H1 (cell line): ENCODE results near the gene INPP5B. TPM values are rescaled to one million over a fixed set of nuclear protein-coding genes. Genes with fewer than 3 reads are reported as not detected.

Source experiments
- CTCF ChIA-PET: fragments of 300-600 bp; sonication (Branson Sonifier 250); formaldehyde crosslinking; loops from one replicate; lab custom pipeline; 2021; ENCODE audit not compliant: partially characterized antibody; lab: Charles Lee
- POLR2A ChIA-PET: fragments of 300-600 bp; sonication (Branson Sonifier 250); formaldehyde crosslinking; loops from one replicate; lab custom pipeline; 2021; ENCODE audit warnings: inconsistent platforms; ENCODE audit not compliant: partially characterized antibody; lab: Charles Lee
- DNase-seq, 2 experiments: peaks; one replicate each; pipeline versions ENCODE4 v3.0.0 to v3.0.0-alpha.2; 2010 to 2022; ENCODE audit warnings: low spot score in 2 of 2, low read depth in 1 of 2, mixed read lengths in 1 of 2
- FAIRE-seq: peaks from 2 replicates; lab custom pipeline; 2011; peaks lifted over from hg19 to GRCh38; lab: Jason Lieb, UNC
- H2AFZ ChIP-seq: 2 replicates; pipeline ENCODE4 v1.8.1; 2012; ENCODE audit warnings: low read length, inconsistent platforms
- H2AK5ac ChIP-seq: 2 replicates; pipeline ENCODE4 v1.6.1; 2013; ENCODE audit warnings: low read depth, low read length
- H2BK120ac ChIP-seq: replicated peaks from 2 replicates; pipeline ENCODE3; 2013; ENCODE audit warnings: low read depth, low read length, inconsistent platforms
- H2BK12ac ChIP-seq: 2 replicates; pipeline ENCODE4 v1.6.1; 2013; ENCODE audit warnings: low read depth, low read length
- H2BK15ac ChIP-seq: 2 replicates; pipeline ENCODE4 v1.6.1; 2013; ENCODE audit warnings: low read length
- H2BK20ac ChIP-seq: 2 replicates; pipeline ENCODE4 v1.6.1; 2013; ENCODE audit warnings: low read length
- H2BK5ac ChIP-seq: 2 replicates; pipeline ENCODE4 v1.6.1; 2013; ENCODE audit warnings: low read depth, low read length
- H3K14ac ChIP-seq: 2 replicates; pipeline ENCODE4 v1.6.1; 2013; ENCODE audit warnings: inconsistent platforms; ENCODE audit not compliant: insufficient read length
- H3K18ac ChIP-seq: 2 replicates; pipeline ENCODE4 v1.6.1; 2013; ENCODE audit warnings: low read length; ENCODE audit errors: extremely low read depth
- H3K23ac ChIP-seq: 2 replicates; pipeline ENCODE4 v1.6.1; 2013; ENCODE audit warnings: inconsistent platforms; ENCODE audit not compliant: insufficient read length
- H3K23me2 ChIP-seq: 2 replicates; pipeline ENCODE4 v1.6.1; 2013; ENCODE audit warnings: low read depth, low read length
- H3K27ac ChIP-seq: 2 replicates; pipeline ENCODE4 v1.6.1; 2011; ENCODE audit warnings: low read depth, low read length, inconsistent platforms
- H3K27me3 ChIP-seq, 4 experiments: replicated peaks in 1 of 4; 1 replicate in 1 of 4; 2 replicates in 3 of 4; pipeline versions ENCODE4 v1.6.1 to v1.8.1; 2011 to 2013; ENCODE audit warnings: low read length in 3 of 4, mild to moderate bottlenecking in 3 of 4, inconsistent platforms in 2 of 4, mixed read lengths in 2 of 4, moderate library complexity in 1 of 4; ENCODE audit not compliant: control insufficient read depth in 3 of 4, insufficient read depth in 3 of 4; ENCODE audit errors: extremely low read depth in 1 of 4
- H3K36me3 ChIP-seq, 4 experiments: 2 replicates each; pipeline versions ENCODE4 v1.6.1 to v1.8.1; 2011 to 2013; ENCODE audit warnings: mild to moderate bottlenecking in 4 of 4, low read length in 3 of 4, moderate library complexity in 2 of 4, control low read depth in 1 of 4, inconsistent platforms in 1 of 4; ENCODE audit not compliant: insufficient read depth in 4 of 4, control insufficient read depth in 2 of 4
- H3K4ac ChIP-seq: replicated peaks from 2 replicates; pipeline ENCODE3; 2013; ENCODE audit warnings: low read length, low read depth, mixed read lengths, inconsistent platforms; ENCODE audit not compliant: insufficient read length
- H3K4me1 ChIP-seq, 4 experiments: replicated peaks in 1 of 4; 1 replicate in 1 of 4; 2 replicates in 3 of 4; pipeline versions ENCODE4 v1.6.1 to v1.8.1; 2011 to 2013; ENCODE audit warnings: low read length in 3 of 4, inconsistent platforms in 2 of 4, mixed read lengths in 1 of 4; ENCODE audit not compliant: insufficient read depth in 4 of 4, control insufficient read depth in 3 of 4
- H3K4me2 ChIP-seq, 2 experiments: 2 replicates each; pipeline versions ENCODE4 v1.6.1 to v1.8.1; 2011 to 2013; ENCODE audit warnings: low read depth in 2 of 2, low read length in 2 of 2, control low read depth in 1 of 2, inconsistent platforms in 1 of 2, mild to moderate bottlenecking in 1 of 2; ENCODE audit not compliant: insufficient read depth in 1 of 2
- H3K4me3 ChIP-seq, 4 experiments: fragments of 200-600, 300-600 bp in 1 of 4; sonication (generic), shearing (Covaris generic), sonication (Bioruptor Twin) in 1 of 4; 2 replicates each; pipeline versions ENCODE4 v1.5.1 to v1.8.1; 2011 to 2016; ENCODE audit warnings: low read length in 4 of 4, low read depth in 3 of 4, control low read depth in 2 of 4, inconsistent platforms in 2 of 4, mild to moderate bottlenecking in 2 of 4, mixed read lengths in 1 of 4, moderate library complexity in 1 of 4; ENCODE audit not compliant: insufficient read depth in 2 of 4; ENCODE audit errors: extremely low read depth in 1 of 4
- H3K56ac ChIP-seq: replicated peaks from 2 replicates; pipeline ENCODE3; 2013; ENCODE audit warnings: low read depth, mild to moderate bottlenecking, mixed read lengths, low read length, inconsistent platforms; ENCODE audit not compliant: insufficient read length
- H3K79me1 ChIP-seq: 2 replicates; pipeline ENCODE4 v1.6.1; 2013; ENCODE audit warnings: low read depth, low read length, control low read depth
- H3K79me2 ChIP-seq, 2 experiments: 2 replicates each; pipeline versions ENCODE4 v1.6.1 to v1.8.1; 2012 to 2013; ENCODE audit warnings: low read length in 2 of 2, mild to moderate bottlenecking in 2 of 2, inconsistent platforms in 1 of 2; ENCODE audit not compliant: insufficient read depth in 2 of 2, control insufficient read depth in 1 of 2
- H3K9ac ChIP-seq, 4 experiments: replicated peaks in 1 of 4; 1 replicate in 1 of 4; 2 replicates in 3 of 4; pipeline versions ENCODE4 v1.6.1 to v1.8.1; 2011 to 2013; ENCODE audit warnings: low read depth in 3 of 4, low read length in 3 of 4, control low read depth in 2 of 4, mild to moderate bottlenecking in 2 of 4, moderate library complexity in 2 of 4, inconsistent platforms in 1 of 4; ENCODE audit errors: extremely low read depth in 1 of 4
- H3K9me3 ChIP-seq, 2 experiments: 2 replicates each; pipeline versions ENCODE4 v1.6.1 to v1.8.1; 2012 to 2013; ENCODE audit warnings: mild to moderate bottlenecking in 2 of 2, moderate library complexity in 2 of 2, control low read depth in 1 of 2, inconsistent platforms in 1 of 2, low read depth in 1 of 2, low read length in 1 of 2, mixed read lengths in 1 of 2; ENCODE audit not compliant: insufficient read depth in 2 of 2
- H4K20me1 ChIP-seq, 2 experiments: replicated peaks in 1 of 2; 2 replicates each; pipeline versions ENCODE3 to v1.8.1; 2011 to 2013; ENCODE audit warnings: inconsistent platforms in 2 of 2, low read length in 2 of 2, mild to moderate bottlenecking in 1 of 2; ENCODE audit not compliant: insufficient read depth in 2 of 2, control insufficient read depth in 1 of 2
- H4K5ac ChIP-seq: 2 replicates; pipeline ENCODE4 v1.6.1; 2013; ENCODE audit warnings: low read length, low read depth, mixed read lengths, inconsistent platforms; ENCODE audit not compliant: insufficient read length
- H4K8ac ChIP-seq: 2 replicates; pipeline ENCODE4 v1.8.0; 2013; ENCODE audit warnings: mild to moderate bottlenecking, moderate library complexity, low read length, inconsistent platforms; ENCODE audit not compliant: insufficient read depth; ENCODE audit errors: extremely low read depth
- H4K91ac ChIP-seq: replicated peaks from 2 replicates; pipeline ENCODE3; 2013; ENCODE audit warnings: low read length, mixed read lengths, inconsistent platforms; ENCODE audit not compliant: insufficient read length
- BCL11A ChIP-seq, 2 experiments: IDR thresholded peaks; one replicate each; pipeline ENCODE4 v1.6.1; 2011; ENCODE audit warnings: low read depth in 2 of 2, low read length in 2 of 2, mild to moderate bottlenecking in 2 of 2
- CREB1 ChIP-seq: IDR thresholded peaks from 2 replicates; pipeline ENCODE4 v1.6.1; 2012; ENCODE audit warnings: inconsistent platforms
- EZH2 ChIP-seq: fragments of 200-600 bp; sonication (generic); IDR thresholded peaks from 2 replicates; pipeline ENCODE4 v1.7.1; 2012; ENCODE audit warnings: low read depth, mild to moderate bottlenecking, moderate library complexity, low read length, inconsistent platforms; ENCODE audit not compliant: severe bottlenecking
- GABPA ChIP-seq: IDR thresholded peaks from 2 replicates; pipeline ENCODE4 v1.6.1; 2011; ENCODE audit warnings: mild to moderate bottlenecking, low read length, moderate library complexity, borderline replicate concordance; ENCODE audit not compliant: insufficient read depth
- MAFK ChIP-seq: IDR thresholded peaks from 2 replicates; pipeline ENCODE4 v1.6.1; 2012; ENCODE audit warnings: low read depth, mild to moderate bottlenecking, improper control_type of control experiment, low read length
- NANOG ChIP-seq: IDR thresholded peaks from 2 replicates; pipeline ENCODE4 v1.6.1; 2011; ENCODE audit warnings: low read length, low read depth, mild to moderate bottlenecking, inconsistent platforms; ENCODE audit not compliant: insufficient read depth, poor library complexity, severe bottlenecking
- PHF8 ChIP-seq: fragments of 200-600 bp; sonication (generic); conservative IDR thresholded peaks from 2 replicates; pipeline ENCODE4 v1.7.1; 2012; ENCODE audit warnings: low read depth, mild to moderate bottlenecking, inconsistent platforms, low read length, moderate library complexity
- POU5F1 ChIP-seq: IDR thresholded peaks from 2 replicates; pipeline ENCODE4 v1.6.1; 2011; ENCODE audit warnings: low read depth, mild to moderate bottlenecking, low read length, moderate library complexity
- SP2 ChIP-seq: IDR thresholded peaks from 2 replicates; pipeline ENCODE4 v1.6.1; 2012; ENCODE audit warnings: mild to moderate bottlenecking, low read length, inconsistent platforms
- SUZ12 ChIP-seq: fragments of 200-600 bp; sonication (generic); IDR thresholded peaks from 2 replicates; pipeline ENCODE4 v1.6.1; 2012; ENCODE audit warnings: mild to moderate bottlenecking, inconsistent platforms, low read length, moderate library complexity, mixed read lengths
- TAF1 ChIP-seq: IDR thresholded peaks from 2 replicates; pipeline ENCODE4 v1.6.1; 2011; ENCODE audit warnings: mild to moderate bottlenecking, low read depth, low read length
- YY1 ChIP-seq: IDR thresholded peaks from 2 replicates; pipeline ENCODE4 v1.6.1; 2011; ENCODE audit warnings: low read depth, mild to moderate bottlenecking, low read length
- WGBS, 2 experiments: shearing (Covaris generic) in 1 of 2; methylation state at CpG; one replicate each; pipeline versions ENCODE4 v1.1.6 to v1.1.7; 2013 to 2015; ENCODE audit warnings: low lambda C conversion rate in 2 of 2, mixed read lengths in 2 of 2, inconsistent platforms in 1 of 2, low coverage in 1 of 2, missing lambda C conversion rate in 1 of 2; ENCODE audit not compliant: insufficient replicate concordance in 2 of 2, insufficient coverage in 1 of 2, insufficient read length in 1 of 2; ENCODE audit errors: extremely low coverage in 1 of 2, missing lambda C conversion rate in 1 of 2; 5-methylcytosine and 5-hydroxymethylcytosine counted together
- polyA plus RNA-seq, 7 experiments: library from polyadenylated mRNA; depleted of rRNA in 3 of 7; stranded (reverse) in 5 of 7; unstranded in 2 of 7; fragments of >200 nt in 5 of 7; fragments of 200-250 nt in 2 of 7; gene quantifications; 1 replicate in 5 of 7; 2 replicates in 1 of 7; 4 replicates in 1 of 7; pipeline versions ENCODE4 v1.2.1 to v1.2.3, GENCODE V29; 2011 to 2013; ENCODE audit warnings: missing spikeins in 2 of 7, mixed read lengths in 2 of 7
- total RNA-seq: library from RNA; stranded (reverse); fragmentation: NEBNext Ultra II Directional; extraction: Animal tissue kit (Norgen Biotek cat#: 25700); gene quantifications from 2 replicates; pipeline ENCODE4 v1.2.1, GENCODE V29; 2021
- TF ChIP-seq, protein P1 (sequence below): IDR thresholded peaks from 2 replicates; pipeline ENCODE4 v1.6.1; 2011; ENCODE audit warnings: low read depth, mild to moderate bottlenecking, low read length; ENCODE audit not compliant: insufficient read depth

INPP5B gene
- total and polyA plus RNA-seq, 2 of the 8 experiments (the other 6 are each of a cell fraction or from before 2014, with no cell fraction given), result 14.0 to 23.7 TPM

DNA sequence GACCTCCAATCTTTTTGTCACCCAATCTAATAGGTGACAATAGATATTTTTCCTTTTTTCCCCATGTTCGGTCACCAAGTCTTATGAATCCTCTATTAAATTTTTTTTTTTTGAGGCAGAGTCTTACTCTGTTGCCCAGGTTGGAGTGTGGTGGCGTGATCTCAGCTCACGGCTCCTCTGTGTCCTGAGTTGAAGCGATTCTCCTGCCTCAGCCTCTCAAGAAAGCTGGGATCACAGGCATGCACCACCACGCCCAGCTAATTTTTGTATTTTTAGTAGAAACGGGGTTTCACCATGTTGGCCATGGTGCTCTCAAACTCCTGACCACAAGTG is 45.0 kb downstream of the INPP5B start:
- WGBS, 2 experiments, result 94% methylated on average over 6 of the region's 6 CpGs; no CpG with 5 or more reads in 1 of the 2 experiments
- H3K79me1 ChIP-seq, result no peaks in the 10 kb centered on the region
- H3K4me1 ChIP-seq, result no peaks in the 10 kb centered on the region
- no peaks in the 10 kb centered on the region for H3K79me2 ChIP-seq
- H2BK120ac ChIP-seq, result no peak overlapping the region
- H3K23me2 ChIP-seq, result no peaks in the 10 kb centered on the region
- H4K8ac ChIP-seq, result no peak overlapping the region
- H4K91ac ChIP-seq, result no peak overlapping the region
- no peak overlapping the region for H2BK15ac ChIP-seq
- no peak overlapping the region for H4K5ac ChIP-seq
- no peak overlapping the region for H3K18ac ChIP-seq
- H3K27me3 ChIP-seq, result no peaks in the 10 kb centered on the region
- peaks cover 7% of the 10 kb centered on the region in 2 experiments for H3K9me3 ChIP-seq
- DNase-seq, result no peak
- no peaks in the 10 kb centered on the region for H4K20me1 ChIP-seq
- no peak overlapping the region for H3K27ac ChIP-seq
- ChIA-PET POLR2A (interaction anchor here (1.6 kb wide), 1 partner anchor 11 kb away, joined by 5 read pairs; no protein-coding TSS in a partner anchor), CTCF (interaction anchor here (0.6 to 1.9 kb wide), 4 partner anchors 34 to 1708 kb away, joined by 3 to 5 read pairs (median 3); no protein-coding TSS in a partner anchor)
- H2BK20ac ChIP-seq, result no peak overlapping the region
- H3K14ac ChIP-seq, result no peak overlapping the region
- no peaks in the 10 kb centered on the region; a peak in 2 of 8 replicates for H3K36me3 ChIP-seq
- H2AK5ac ChIP-seq, result no peak overlapping the region
- no peak for FAIRE-seq
- H2BK12ac ChIP-seq, result no peak overlapping the region
- no peak overlapping the region for H3K56ac ChIP-seq
- H2AFZ ChIP-seq, result no peak overlapping the region
- H3K4me2 ChIP-seq, result no peak overlapping the region
- H3K4me3 ChIP-seq, result no peak overlapping the region
- no peak overlapping the region for H3K4ac ChIP-seq
- no peak overlapping the region for H3K9ac ChIP-seq
- H2BK5ac ChIP-seq, result no peak overlapping the region
- H3K23ac ChIP-seq, result no peak overlapping the region
- TF ChIP-seq POU5F1, result no peak
- no peak for TF ChIP-seq TAF1
- no peak for TF ChIP-seq SUZ12
- no peak for TF ChIP-seq MAFK
- TF ChIP-seq BCL11A (IDR thresholded peaks at IDR 0.05; ENCODE audit: low read depth in 2 of 2, low read length in 2 of 2), result no peak
- TF ChIP-seq GABPA, result no peak
- TF ChIP-seq YY1, result no peak
- TF ChIP-seq PHF8, result no peak
- no peak for TF ChIP-seq NANOG
- TF ChIP-seq CREB1, result no peak
- TF ChIP-seq, protein P1, sequence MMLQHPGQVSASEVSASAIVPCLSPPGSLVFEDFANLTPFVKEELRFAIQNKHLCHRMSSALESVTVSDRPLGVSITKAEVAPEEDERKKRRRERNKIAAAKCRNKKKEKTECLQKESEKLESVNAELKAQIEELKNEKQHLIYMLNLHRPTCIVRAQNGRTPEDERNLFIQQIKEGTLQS, result no peak
- no peak for TF ChIP-seq EZH2
- TF ChIP-seq SP2, result no peak
